HG02870 (cell line): ENCODE results near the gene MAST2.

Experiments used
- ATAC-seq: cut with Tn5 transposase; IDR thresholded peaks from one replicate; pipeline ENCODE4 v1.9.1; 2021; ENCODE audit warnings: mild to moderate bottlenecking, moderate library complexity; ENCODE audit not compliant: unreplicated experiment

MAST2 gene

DNA sequence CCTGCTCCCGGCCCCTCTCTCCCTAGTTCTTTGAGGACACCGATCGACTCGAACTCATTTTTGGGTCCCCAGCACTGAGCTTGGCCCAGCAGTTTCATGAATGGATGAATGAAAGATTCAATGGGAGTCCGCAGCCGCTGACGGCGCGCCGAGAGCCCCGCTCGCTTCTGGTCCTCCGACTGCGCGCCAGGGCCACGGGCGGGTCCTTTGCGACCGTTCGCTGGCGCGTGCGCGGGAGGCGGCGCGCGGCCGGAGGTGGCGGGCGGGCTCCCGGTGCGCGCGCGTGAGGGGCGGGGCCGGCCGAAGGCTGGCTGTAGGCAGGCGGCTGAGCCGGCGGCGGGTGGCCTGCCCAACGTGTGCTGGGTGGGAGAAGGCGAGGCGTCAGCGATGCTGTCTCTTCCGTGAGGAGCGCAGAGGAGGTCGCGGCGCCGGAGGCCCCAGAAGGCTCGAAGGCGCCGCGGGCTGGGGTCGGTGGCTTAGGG, at the start of gene MAST2:
Gene MAST2, plus strand, starts transcription at position 314 of the 482 bp plus-strand sequence. CDS start 284 bp downstream, outside the sequence.
- ATAC-seq = peak; percentile 81

GRCh38 chr1:45755697-45756096, 47.7 kb upstream of the MAST2 start:
- ATAC-seq = no peak

GRCh38 chr1:45762291-45762690, 41.1 kb upstream of the MAST2 start:
- no peak for ATAC-seq

DNA sequence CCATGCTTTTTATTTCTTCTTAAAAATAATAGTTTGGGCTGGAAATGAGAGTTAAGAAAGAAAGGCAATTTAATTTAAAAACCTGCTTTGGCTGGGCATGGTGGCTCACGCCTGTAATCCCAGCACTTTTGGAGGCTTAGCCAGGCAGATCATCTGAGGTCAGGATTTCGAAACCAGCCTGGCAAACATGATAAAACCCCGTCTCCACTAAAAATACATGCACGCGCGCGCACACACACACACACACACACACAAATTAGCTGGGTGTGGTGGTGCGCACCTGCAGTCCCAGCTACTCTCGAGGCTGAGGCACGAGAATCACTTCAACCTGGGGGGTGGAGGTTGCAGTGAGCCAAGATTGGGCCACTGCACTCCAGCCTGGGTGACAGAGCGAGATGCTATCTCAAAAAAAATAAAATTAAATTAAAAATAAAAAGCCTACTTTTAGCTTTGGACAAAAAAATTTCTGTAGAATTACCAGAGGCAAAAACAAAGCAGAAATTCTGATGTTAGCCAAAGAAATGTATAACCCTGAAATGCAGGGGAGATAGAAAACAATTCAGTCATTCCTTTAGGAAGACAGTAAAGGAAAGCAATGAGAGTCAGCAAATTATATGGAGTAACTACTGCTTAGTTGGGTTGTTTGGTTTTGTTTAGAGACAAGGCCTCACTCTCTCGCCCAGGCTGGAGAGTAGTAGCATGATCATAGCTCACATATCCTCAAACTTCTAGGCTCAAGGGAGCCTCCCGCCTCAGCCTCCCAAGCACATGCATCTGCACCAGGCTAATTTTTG, 37.2 kb upstream of the MAST2 start:
- ATAC-seq = no peak

GRCh38 chr1:45767035-45767434, 36.4 kb upstream of the MAST2 start:
- no peak for ATAC-seq

- ATAC-seq = no peak
These were observed 34.0 kb upstream of the MAST2 start for GRCh38 chr1:45769261-45769932.

DNA sequence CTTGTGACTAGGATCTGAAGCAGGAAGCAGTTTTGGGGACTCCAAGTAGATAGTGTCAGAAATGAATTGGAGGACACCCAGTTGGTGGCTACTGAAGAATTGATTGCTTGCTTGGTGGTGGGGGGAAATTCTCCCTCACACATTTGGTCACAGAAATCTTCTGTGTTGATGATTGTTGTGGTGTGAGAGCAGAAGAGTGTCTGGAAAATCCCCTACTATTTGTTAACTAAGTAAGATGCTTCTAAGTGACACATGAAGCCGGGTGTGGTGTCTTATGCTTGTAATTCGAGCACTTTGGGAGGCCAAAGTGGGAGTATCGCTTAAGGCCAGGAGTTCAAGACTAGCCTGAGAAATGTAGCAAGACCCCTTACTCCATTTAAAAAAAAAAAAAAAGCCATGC, 30.4 kb upstream of the MAST2 start:
- no peak for ATAC-seq

DNA sequence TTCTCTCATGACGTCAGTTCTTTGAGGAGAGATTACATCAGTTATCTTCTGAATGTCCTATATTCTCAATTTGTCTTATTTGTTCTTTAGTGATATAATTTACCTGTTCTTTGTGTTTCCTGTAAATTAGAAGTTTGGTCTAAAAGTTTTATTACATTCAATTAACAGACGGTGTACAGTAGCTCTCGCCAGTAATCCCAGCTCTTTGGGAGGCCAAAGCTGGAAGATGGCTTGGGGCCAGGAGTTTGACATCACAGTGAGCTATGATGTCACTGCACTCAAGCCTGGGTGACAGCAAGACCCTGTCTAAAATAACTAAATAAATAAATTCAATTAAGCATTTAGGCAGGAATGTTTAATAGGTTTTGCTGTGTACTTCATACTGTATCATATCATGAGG, 27.6 kb upstream of the MAST2 start:
- ATAC-seq = no peak

DNA sequence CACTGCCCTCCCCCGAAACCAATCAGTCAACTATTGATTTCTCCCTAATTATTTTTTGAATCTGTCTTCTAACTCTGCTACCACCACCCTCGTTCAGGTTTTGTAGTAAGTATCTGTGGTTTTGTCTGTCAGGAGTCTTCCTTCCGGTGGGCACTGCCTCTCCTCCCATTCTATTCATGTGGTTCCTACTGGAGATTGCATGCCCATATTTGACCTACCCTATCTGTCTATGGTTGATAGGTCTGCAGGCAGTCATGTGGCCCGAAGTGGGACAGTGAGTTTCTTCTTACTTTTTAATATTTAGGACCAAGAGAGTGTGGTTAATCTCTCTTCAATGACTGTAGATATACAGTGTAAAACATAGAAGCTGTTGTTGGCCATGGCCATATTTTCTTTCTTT, 17.8 kb upstream of the MAST2 start:
- ATAC-seq = no peak

GRCh38 chr1:45787905-45788304, 15.5 kb upstream of the MAST2 start:
- no peak for ATAC-seq

- no peak for ATAC-seq
These were observed 13.8 kb upstream of the MAST2 start for GRCh38 chr1:45789601-45790000.

GRCh38 chr1:45792744-45793143, 10.7 kb upstream of the MAST2 start:
- ATAC-seq = no peak

GRCh38 chr1:45793942-45794604, 9.3 kb upstream of the MAST2 start:
- no peak for ATAC-seq

GRCh38 chr1:45796381-45796780, 7.0 kb upstream of the MAST2 start:
- ATAC-seq = no peak

- no peak for ATAC-seq
These were observed 6.5 kb upstream of the MAST2 start for GRCh38 chr1:45796946-45797345.

- ATAC-seq = no peak
These were observed 2.5 kb upstream of the MAST2 start for GRCh38 chr1:45800899-45801298.

DNA sequence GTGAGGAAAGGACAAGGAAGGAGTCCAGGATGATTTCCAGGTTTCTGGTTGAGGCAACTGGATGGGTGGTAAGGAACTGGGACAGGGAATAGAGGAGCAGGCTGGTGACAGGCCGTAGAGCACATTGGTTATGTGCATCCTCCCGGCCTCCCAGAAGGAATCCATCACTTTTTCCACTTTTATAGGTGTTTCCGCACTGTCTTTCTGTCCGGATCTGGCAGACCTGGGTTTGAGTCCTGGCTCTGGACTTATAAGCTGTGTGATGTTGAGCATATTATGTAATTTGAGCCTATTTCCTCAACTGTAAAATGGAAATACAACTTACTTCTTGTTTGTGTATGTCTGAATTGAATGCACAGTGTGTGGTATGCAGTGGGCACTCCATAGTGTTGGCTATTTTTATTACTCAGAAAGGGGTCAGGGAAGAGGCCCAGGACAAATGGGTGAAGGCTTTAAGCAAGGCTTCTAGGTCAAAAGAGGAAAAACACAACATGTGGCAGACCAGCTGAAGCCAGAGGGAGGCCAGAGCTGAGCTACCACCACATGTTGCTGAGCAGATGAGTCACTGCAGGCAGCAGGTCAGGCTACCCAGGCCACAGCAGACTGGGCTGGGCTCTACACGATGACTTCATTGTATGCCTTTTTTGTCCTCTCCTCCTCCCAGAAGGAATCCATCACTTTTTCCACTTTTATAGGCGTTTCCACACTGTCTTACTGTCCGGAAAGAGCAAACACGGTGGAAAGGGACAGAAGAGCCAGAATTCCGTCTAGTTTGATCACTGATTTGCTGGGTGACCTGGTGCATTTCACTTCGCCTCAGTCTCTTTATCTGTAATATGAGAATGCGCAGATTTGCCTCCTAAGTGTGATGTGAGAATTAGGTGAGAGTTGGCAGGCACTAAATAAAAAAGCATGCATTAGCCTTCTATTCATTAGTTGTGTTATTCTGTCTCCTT, 791 bp upstream of the MAST2 start:
- ATAC-seq = no peak

GRCh38 chr1:45803781-45804668, 613 bp downstream of the MAST2 start:
- ATAC-seq = peak; percentile 23

GRCh38 chr1:45804669-45804969, 1.2 kb downstream of the MAST2 start:
- no peak for ATAC-seq

DNA sequence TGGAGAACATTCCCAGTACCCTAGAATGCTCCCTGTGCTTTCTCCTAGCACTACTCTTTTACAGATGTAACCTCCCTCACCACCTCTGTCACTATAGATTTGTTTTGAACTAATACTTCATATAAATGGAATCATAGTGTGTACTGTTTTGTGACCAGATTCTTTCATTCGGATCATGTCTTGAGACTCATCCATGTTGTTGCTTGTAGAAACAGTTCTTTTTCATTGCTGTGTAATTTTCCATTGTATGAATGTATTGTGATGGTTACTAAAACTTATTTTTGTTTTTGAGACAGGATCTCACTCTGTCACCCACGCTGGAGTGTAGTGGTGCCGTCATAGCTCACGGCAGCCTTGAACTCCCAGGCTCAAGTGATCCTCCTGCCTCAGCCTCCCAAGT, 2.7 kb downstream of the MAST2 start:
- no peak for ATAC-seq
